KOPT-K1 (cell line): ENCODE results near the gene LCP2.

Experiments
- H3K27ac ChIP-seq: fragments of 200-600 bp; sonication (generic); 2 replicates; pipeline ENCODE4 v1.5.1; 2016; ENCODE audit warnings: antibody characterized with exemption, mild to moderate bottlenecking, low read depth, low read length; ENCODE audit not compliant: poor library complexity, severe bottlenecking
- H3K36me3 ChIP-seq: fragments of 200-600 bp; sonication (generic); 2 replicates; pipeline ENCODE4 v1.5.1; 2017; ENCODE audit warnings: antibody characterized with exemption, mild to moderate bottlenecking, low read length, moderate library complexity; ENCODE audit not compliant: insufficient read depth
- H3K9me3 ChIP-seq: fragments of 200-600 bp; sonication (generic); 2 replicates; pipeline ENCODE4 v1.5.1; 2017; ENCODE audit warnings: antibody characterized with exemption, low read length, mild to moderate bottlenecking; ENCODE audit not compliant: insufficient read depth, poor library complexity, severe bottlenecking

Gene LCP2

DNA sequence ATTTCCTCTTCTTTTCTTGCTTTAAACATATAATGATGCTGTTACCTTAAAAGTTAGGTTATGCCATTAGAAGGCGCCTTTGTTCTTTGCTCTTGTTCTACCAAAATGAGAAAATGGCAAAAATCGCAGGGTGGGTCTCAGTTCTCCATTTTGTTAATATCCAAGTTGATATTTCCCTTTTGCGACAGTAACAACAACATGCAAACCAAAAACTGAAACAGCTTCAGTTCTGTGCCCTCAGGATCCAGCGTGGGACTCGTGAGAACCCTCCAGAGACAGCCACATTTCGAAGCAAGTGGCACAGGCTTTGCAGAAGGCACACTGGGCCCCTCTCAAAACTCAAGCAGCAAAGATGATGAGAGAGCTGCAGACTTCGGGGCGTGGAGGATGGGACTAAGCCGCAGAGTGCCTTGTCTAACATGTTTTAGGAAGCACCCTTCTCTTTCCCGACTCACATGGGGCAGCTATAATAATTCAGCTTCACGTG, 33.0 kb upstream of the LCP2 start:
- Histone ChIP-seq H3K36me3 (no peaks in the 10 kb centered on the region), H3K27ac (peak overlapping the region; percentile 94), H3K9me3 (no peaks in the 10 kb centered on the region)

DNA sequence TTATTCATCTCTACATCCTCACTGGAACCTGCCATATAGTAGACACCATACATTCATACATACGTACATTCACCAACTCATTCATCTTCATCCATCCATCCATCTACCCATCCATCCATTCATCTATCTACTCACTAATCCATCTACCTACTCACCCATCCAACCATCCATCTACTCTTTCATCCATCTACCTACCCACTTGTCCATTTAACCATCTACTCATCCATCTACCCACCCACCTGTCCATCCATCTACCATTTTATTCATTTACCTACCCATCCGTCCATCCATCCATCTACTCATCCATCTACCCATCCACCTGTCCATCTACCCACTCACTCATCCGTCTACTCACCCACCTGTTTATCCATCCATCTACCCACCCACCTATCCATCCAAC, 31.9 kb upstream of the LCP2 start:
- H3K27ac ChIP-seq, result peak overlapping the region; percentile 94
- no peaks in the 10 kb centered on the region for H3K9me3 ChIP-seq

DNA sequence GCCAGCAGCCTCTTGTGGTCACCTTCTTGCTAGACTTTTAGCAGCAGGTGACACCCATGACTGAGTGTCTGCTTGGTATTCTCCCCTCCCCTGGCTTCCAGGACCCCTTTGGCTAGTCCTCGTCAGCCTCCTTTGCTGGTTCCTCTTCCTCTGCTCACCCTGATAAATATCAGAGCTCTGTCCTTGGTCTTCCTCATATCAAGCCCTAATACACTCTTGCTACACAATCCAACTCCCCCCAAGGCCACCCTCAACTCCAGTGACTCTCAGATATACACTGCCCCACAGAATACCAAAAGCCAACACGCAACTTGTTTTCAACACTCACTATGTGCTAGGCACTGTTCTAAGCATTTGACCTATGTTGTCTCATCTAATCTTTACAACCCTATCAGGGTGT, 30.3 kb upstream of the LCP2 start:
- Histone ChIP-seq H3K36me3 (no peaks in the 10 kb centered on the region), H3K27ac (no peak overlapping the region), H3K9me3 (no peaks in the 10 kb centered on the region)

More for the DNA sequence above, 31.9 kb upstream of the LCP2 start:
- H3K36me3 ChIP-seq, result no peaks in the 10 kb centered on the region

DNA sequence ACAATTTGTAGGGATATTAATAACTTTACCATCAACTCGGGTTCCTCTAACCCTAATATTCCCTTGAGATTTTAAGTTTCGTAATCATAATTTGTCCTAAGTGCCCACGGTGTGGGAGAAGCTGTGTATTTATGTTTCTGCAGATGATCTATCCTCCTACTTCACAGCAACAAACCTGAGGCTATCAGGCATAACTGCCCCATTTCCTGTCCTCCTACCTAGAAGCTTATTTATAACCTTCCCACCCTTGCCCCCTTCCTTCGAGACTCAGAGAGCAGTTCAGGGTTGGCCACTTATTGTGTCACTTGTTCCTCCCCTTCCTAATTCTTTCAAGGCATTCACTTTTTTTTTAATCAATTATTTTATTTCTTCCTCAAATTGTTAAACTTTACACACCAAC, 29.6 kb upstream of the LCP2 start:
- no peaks in the 10 kb centered on the region for H3K9me3 ChIP-seq
- H3K36me3 ChIP-seq, result no peaks in the 10 kb centered on the region
- H3K27ac ChIP-seq, result no peak overlapping the region

DNA sequence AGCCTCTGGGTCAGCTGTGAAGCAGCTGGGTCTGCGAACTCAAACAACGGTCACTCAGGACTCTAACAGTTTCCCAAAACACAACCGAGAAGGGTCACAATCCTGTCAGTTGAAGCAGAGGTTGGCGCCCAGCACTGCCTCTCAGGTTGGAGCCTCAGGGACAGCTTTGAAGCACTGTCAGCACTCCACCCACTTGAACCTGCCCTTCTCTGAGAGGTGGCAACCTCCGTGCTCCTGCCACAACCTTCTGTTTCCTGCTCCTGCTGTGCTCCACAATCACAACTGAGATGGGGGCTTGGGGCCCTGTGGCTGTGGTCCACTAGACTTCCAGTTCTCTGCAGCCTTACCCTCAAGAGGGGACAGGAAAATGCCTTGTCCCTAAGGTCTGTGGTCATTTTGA, 21.7 kb upstream of the LCP2 start:
- H3K36me3 ChIP-seq, result no peaks in the 10 kb centered on the region
- no peaks in the 10 kb centered on the region for H3K9me3 ChIP-seq
- peak overlapping the region; percentile 19 for H3K27ac ChIP-seq

DNA sequence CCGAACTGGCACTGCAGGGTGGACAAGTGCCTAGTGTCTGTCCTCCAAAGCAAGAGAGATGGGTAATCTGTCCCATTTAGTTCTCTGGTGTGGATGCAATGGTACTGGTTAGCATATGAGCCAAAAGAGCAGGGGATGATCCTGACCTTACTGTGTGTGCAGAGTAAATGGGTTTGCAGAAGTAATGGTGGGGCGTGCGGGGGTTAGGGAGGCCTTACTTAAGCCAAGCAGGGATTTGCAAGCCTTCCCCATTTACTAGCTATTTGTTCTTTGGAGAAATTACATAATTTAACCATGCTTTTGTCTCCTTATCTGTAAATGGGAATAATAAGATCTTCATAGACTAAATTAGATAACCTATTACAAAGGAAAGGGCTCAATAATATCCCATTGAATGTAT, 19.9 kb upstream of the LCP2 start:
- H3K9me3 ChIP-seq, result no peaks in the 10 kb centered on the region

DNA sequence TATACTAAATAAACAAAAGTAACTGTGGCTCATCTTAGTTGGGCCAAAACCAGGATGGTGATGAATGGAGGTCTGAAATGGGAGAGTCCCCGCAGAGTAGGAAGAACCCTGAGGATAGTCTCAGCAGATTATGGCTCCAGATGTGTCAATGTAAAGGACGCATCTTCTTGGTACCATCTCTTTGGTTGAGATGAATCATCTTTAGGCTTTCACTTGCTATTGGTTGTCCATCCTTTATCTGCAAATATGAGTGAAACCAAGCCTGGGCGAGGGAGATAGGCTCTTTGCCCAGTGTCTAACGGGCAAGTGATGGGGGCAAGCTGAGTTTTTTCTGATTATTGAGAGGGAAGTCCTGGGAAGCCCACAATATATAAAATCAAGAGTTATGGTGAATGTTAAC, 19.4 kb upstream of the LCP2 start:
- H3K9me3 ChIP-seq, result no peaks in the 10 kb centered on the region
- H3K27ac ChIP-seq, result no peak overlapping the region
- no peaks in the 10 kb centered on the region for H3K36me3 ChIP-seq

More for the DNA sequence above, 19.9 kb upstream of the LCP2 start:
- H3K36me3 ChIP-seq, result no peaks in the 10 kb centered on the region
- no peak overlapping the region for H3K27ac ChIP-seq

DNA sequence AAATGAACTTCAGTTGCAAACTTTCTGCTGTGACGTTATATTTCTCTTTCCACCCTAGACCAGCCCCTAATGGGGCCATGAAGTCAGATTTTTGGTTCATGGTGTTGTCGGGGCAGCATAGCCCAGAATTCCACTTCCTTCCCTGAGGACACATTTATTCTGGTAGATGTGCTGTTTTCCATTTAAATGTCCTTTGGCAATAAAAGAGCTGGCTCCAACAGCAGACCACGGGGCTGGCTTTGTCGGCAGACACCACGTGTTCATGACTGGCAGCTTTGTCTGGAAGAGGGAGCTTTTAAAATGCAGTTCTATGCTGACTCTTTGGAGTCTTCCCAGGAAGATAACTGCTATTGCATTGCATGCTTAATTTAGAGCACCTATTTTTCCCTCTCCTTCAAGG, 17.6 kb upstream of the LCP2 start:
- H3K27ac ChIP-seq, result no peak overlapping the region
- no peaks in the 10 kb centered on the region for H3K36me3 ChIP-seq
- H3K9me3 ChIP-seq, result no peaks in the 10 kb centered on the region

DNA sequence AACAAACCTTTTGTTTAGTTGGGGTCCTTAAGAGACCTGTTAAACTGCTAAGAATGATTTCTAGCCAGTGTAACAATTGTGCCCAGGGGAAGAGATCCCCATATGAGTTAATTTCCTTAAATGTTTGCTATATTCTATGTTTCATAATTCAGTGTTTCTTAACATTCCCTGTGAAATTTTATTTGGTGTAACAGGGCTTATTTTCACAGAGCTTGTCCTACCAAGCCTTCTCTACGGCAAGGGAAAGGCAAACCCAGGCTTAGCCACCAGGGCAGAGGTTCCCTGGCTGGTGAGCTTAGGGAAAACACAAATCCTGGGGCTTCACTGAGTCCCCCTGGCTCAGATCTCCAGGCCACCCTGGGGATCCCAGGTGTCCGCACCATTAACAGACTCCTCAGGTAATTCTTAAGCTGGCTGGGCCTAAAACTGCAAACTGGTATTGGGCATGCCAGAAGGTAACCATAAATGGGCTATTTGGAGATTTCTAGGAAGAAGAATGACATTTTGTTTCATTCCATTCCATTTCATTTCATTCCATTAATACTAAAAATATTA, 17.0 kb upstream of the LCP2 start:
- Histone ChIP-seq H3K9me3 (no peaks in the 10 kb centered on the region), H3K27ac (no peak overlapping the region), H3K36me3 (no peaks in the 10 kb centered on the region)

DNA sequence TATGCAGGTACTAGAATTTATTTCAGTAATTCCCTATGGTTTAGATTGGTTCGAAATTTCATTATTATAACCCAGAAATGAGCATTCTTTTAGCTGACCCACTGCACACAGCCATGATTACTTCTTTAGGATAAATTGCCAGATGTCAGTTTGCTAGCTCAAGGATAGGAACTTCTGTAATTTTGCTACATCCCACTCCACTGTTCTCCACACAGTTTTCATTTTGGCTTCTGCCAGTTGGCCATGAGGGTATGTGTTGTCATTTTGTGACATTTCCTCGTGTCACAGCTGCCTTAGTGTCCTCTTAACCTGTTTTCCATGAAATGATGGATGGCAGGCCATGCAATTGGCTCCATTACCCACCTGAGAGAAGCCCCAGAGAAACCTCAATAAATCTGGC, 16.2 kb upstream of the LCP2 start:
- peak overlapping the region; percentile 35 for H3K27ac ChIP-seq
- H3K36me3 ChIP-seq, result no peaks in the 10 kb centered on the region
- H3K9me3 ChIP-seq, result no peaks in the 10 kb centered on the region

DNA sequence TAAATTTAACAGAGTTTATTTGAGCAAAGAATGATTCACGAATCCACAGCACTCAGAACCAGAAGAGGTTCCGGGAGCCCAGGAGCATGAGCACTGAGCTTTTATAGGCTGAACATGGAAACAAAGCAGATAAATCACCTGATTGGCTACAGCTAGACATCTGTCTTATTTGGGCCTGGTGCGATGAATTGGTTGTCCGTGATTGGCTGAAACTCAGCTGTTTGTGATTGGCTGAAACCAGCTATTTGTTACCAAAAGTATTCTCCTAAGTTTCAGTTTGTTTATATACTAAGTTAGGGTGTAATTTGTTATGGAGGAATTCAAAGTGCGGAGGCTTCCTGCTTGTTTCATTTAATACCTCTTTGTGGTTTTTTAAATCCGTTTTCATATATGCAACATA, 15.8 kb upstream of the LCP2 start:
- H3K27ac ChIP-seq, result peak overlapping the region; percentile 35
- H3K36me3 ChIP-seq, result no peaks in the 10 kb centered on the region
- no peaks in the 10 kb centered on the region for H3K9me3 ChIP-seq

DNA sequence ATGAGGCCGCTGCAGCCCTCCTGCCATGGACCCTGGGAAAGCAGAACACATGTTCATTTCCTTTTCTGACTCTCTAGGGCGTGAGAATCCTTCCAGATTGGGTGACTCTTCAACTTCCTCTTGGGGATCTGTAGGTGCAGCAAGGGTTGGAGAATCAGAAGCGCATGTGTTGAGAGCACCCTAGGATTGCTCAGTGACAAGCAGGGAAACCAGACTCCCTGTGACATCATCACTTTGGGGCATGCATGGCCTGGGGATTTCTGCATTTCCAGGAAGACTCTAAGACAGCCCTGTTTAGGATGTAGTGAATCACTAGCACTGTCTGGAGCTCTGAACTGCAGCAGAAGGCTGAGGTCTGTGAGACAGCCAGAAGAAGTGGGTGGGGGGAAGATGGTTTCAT, 15.1 kb upstream of the LCP2 start:
- H3K36me3 ChIP-seq, result no peaks in the 10 kb centered on the region
- no peaks in the 10 kb centered on the region for H3K9me3 ChIP-seq
- H3K27ac ChIP-seq, result peak overlapping the region; percentile 35

DNA sequence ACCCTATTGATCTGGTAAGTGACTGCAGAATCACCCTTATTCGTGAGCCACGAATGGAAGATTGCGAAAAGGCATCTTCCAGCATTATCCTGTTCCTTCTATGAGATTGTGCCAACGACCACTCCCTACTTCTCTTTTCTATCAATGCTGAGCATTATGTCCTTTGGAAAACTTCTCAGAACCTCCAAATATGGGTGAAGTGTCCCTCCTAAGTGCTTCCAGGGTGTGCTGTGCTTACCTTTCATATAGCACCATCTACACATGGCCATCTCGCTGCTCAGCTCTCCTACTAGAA, 14.7 kb upstream of the LCP2 start:
- no peaks in the 10 kb centered on the region for H3K36me3 ChIP-seq
- peak overlapping the region; percentile 35 for H3K27ac ChIP-seq
- H3K9me3 ChIP-seq, result no peaks in the 10 kb centered on the region

DNA sequence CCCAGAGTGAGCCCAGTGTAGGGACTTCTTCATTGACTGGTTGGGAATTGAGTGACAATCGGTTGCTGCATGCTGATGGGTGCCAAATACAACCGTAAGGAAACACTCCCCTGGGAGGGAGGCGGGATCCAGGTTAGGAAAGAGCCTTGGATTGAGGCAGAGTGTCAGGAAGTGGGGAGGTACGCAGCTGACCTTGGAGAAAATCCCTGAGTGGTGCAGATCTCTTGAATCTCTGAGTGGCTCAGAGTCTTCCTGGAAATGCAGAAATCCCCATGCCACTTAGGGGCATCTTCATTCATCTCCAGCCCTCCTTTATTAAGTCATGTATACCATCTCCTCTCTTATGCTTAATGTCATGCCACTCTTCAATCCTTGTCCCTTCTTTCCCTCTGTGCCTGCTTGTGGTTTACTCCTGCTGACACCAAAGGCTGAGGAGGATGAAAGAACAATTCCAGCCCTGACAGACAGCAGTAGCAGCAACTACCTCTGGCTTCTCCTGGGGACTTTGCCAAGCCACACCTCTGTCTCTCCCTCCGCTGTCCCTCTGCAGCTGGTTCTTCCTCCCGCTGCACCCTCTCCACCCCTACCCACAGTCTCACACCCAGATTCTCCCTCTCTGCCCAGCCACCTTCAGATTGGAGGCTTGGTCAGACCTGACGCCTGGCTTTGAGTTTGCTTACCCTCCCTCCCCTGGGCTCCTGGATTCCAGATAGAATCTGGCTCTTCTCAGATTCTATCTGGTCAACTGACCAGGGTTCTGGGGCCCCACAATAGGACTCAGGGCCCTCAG, 14.1 kb upstream of the LCP2 start:
- H3K36me3 ChIP-seq, result no peaks in the 10 kb centered on the region
- no peaks in the 10 kb centered on the region for H3K9me3 ChIP-seq
- peak overlapping the region; percentile 35 for H3K27ac ChIP-seq

DNA sequence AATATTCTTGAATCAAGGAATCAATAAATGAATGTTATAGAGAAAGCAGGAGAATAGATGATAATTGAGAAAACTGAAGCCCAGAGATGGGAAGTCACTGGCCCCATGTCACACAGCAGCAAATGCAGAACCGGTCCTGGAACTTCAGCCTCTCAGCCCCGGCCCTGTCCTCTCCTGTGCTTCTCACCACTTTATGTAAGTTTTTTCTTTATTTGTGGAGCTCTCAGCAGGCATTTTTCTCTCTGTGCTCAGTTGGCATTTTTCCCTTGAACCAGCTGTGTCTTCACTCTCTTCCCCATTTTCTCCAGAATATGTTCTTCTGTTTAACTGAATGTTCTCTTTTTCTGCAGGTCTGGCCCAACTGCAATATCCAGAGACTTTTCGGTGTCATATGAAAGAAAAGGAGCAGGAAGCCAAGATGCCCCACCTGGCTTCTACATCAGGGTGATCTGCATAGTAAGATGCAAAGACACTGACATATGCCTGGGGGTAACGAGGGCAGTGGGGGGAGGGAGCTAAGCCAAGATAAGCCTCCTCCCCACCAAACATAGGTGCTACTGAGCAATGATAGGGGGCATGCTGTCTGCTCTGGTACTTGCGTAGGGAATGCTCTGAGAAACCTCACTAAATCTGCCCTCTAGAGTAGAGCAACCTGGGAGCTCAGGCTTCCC, 12.8 kb upstream of the LCP2 start:
- Histone ChIP-seq H3K36me3 (no peaks in the 10 kb centered on the region), H3K9me3 (no peaks in the 10 kb centered on the region), H3K27ac (no peak overlapping the region)

DNA sequence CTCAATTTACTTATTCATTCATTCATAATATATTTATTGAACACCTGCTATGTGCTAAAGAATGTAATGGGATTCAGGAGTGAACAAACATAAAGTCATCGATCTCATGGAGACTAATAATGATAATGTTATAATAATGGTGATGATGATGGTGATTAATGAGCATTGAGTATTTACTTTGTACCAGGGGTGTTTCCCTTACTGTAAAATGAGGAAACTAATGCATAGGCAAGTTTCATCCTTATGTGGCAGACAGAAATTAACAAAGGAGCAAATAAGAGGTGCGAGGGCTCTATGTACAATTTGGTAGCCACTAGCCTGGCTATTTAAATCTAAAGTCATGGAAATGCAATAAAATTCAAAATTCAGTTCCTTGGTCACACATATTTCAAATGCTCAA, 11.1 kb upstream of the LCP2 start:
- H3K27ac ChIP-seq, result no peak overlapping the region
- no peaks in the 10 kb centered on the region for H3K9me3 ChIP-seq
- no peaks in the 10 kb centered on the region for H3K36me3 ChIP-seq
